Uterus (tissue), 4 donors: Measurements from ENCODE around the gene ZNF20. TPM values are rescaled to one million over a fixed set of nuclear protein-coding genes. Genes with fewer than 3 reads are reported as not detected.
"Not testable (repeated sequence)": the region's sequence is repeated elsewhere in the genome, so short reads cannot be mapped to it uniquely, and the experiment has no call there.

Experiments used
- DNase-seq, 2 donors: peaks; one replicate each; pipeline ENCODE4 v3.0.0-alpha.2; 2019 to 2020
- H3K27ac ChIP-seq, 2 donors: fragments of 200-600 bp; sonication (generic); 1 replicate in 1 of 2; 2 replicates in 1 of 2; pipeline ENCODE4 v1.5.1; 2016 to 2018
- H3K27me3 ChIP-seq, 2 donors: fragments of 200-600 bp; sonication (generic); one replicate each; pipeline ENCODE4 v1.5.1; 2018 to 2019; ENCODE audit warnings: control low read depth in 1 of 2
- H3K36me3 ChIP-seq, 2 donors: fragments of 200-600 bp; sonication (generic); one replicate each; pipeline ENCODE4 v1.5.1; 2019; ENCODE audit warnings: control low read depth in 1 of 2
- H3K4me1 ChIP-seq, 2 donors: fragments of 200-600 bp; sonication (generic); one replicate each; pipeline ENCODE4 v1.5.1; 2018 to 2019; ENCODE audit warnings: control low read depth in 1 of 2
- H3K4me3 ChIP-seq, 2 donors: fragments of 200-600 bp; sonication (generic); 1 replicate in 1 of 2; 2 replicates in 1 of 2; pipeline ENCODE4 v1.5.1; 2018 to 2019; ENCODE audit warnings: mild to moderate bottlenecking in 1 of 2
- H3K9me3 ChIP-seq, 2 donors: fragments of 200-600 bp; sonication (generic); one replicate each; pipeline ENCODE4 v1.5.1; 2019; ENCODE audit warnings: control low read depth in 1 of 2
- CTCF ChIP-seq, 4 experiments: fragments of 200-600 bp in 2 of 4; fragments of 450-650 bp in 2 of 4; sonication (generic) in 2 of 4; IDR thresholded peaks; one replicate each; pipeline ENCODE4 v1.5.1; 2016 to 2019; ENCODE audit warnings: antibody characterized with exemption in 4 of 4, mild to moderate bottlenecking in 2 of 4, moderate library complexity in 1 of 4
- POLR2A ChIP-seq, 2 donors: fragments of 450-650 bp; IDR thresholded peaks; one replicate each; pipeline ENCODE4 v1.6.1; 2016; ENCODE audit warnings: antibody characterized with exemption in 2 of 2, mild to moderate bottlenecking in 1 of 2, moderate library complexity in 1 of 2
- intact Hi-C: fragments of 100-400 bp; cut with DNase I; formaldehyde crosslinking; loops from one replicate; pipeline ENCODE4 v1.15.1; 2023; ENCODE audit warnings: low total_unique reads
- small RNA-seq: library from RNA; depleted of rRNA; stranded (forward); fragments of <200 nt; gene quantifications from one replicate; pipeline ENCODE3, GENCODE V24; 2016
- total RNA-seq, 4 donors: library from RNA; depleted of rRNA in 3 of 4; stranded (reverse); fragments of >200 nt in 3 of 4; gene quantifications; one replicate each; pipeline versions ENCODE4 v1.1.0 to v1.2.4, GENCODE V29; 2014 to 2023
- donor health status: DM: yes; HTN: yes; CAD: no.

The ZNF20 gene
- total RNA-seq, 4 donors from 2014 or later = 5.0 to 15.7 TPM; not detected in 2

GRCh38 chr19:12085074-12085818 lies 54.9 kb downstream of the ZNF20 start:
- Histone ChIP-seq H3K27me3 (no peaks in the 10 kb centered on the region), H3K4me1 (no peaks in the 10 kb centered on the region), H3K4me3 (no peak overlapping the region), H3K9me3 (peaks cover 0 to 11% of the 10 kb centered on the region in 2 donors), H3K36me3 (no peaks in the 10 kb centered on the region), H3K27ac (no peak overlapping the region)
- no peak for DNase-seq
- intact Hi-C loops = no loop called here
- no peak for TF ChIP-seq POLR2A (IDR thresholded peaks at IDR 0.05)
- no peak for TF ChIP-seq CTCF (IDR thresholded peaks at IDR 0.05)

GRCh38 chr19:12083336-12083735 lies 56.8 kb downstream of the ZNF20 start:
- H3K27ac ChIP-seq, DNase-seq, H3K27me3 ChIP-seq, H3K4me3 ChIP-seq, H3K36me3 ChIP-seq, intact Hi-C loops, H3K4me1 ChIP-seq: not testable (repeated sequence)
- peaks cover 0 to 30% of the 10 kb centered on the region in 2 donors for H3K9me3 ChIP-seq

Small RNA genes within 50 kb of the gene (small RNA-seq; reads per million reads assigned to genes)
- gene RF00019 (not detected), gene RNA5SP467 (not detected)

Other genes starting within 250 kb of the ZNF20 start
- 10 to 100 TPM in 3 of 4 donors, 1 to 10 TPM in 1; 9.7 to 21.2 (median 17.7) TPM for gene ZNF700, start 215.2 kb downstream of the ZNF20 start, total RNA-seq
- gene ZNF763, start 175.3 kb downstream of the ZNF20 start, total RNA-seq = 1 to 10 TPM in 3 of 4 donors, under 1 TPM in 1; 0.88 to 6.0 (median 1.7) TPM
- gene ZNF433, start 104.7 kb downstream of the ZNF20 start, total RNA-seq = 10 to 100 TPM in 2 of 4 donors, 1 to 10 TPM in 2; 1.5 to 13.5 (median 7.5) TPM
- gene ZNF878, start 87.4 kb downstream of the ZNF20 start, total RNA-seq = under 1 TPM in 3 of 4 donors, not detected in 1; 0.26 to 0.55 (median 0.28) TPM
- gene ZNF844, start 75.6 kb downstream of the ZNF20 start, total RNA-seq = 10 to 100 TPM; 10.8 to 39.4 (median 16.6) TPM
- gene ZNF625, start 16.4 kb upstream of the ZNF20 start, total RNA-seq = 10 to 100 TPM in 2 of 4 donors, 1 to 10 TPM in 2; 4.4 to 34.8 (median 10.1) TPM
- gene ZNF136, start 22.7 kb upstream of the ZNF20 start, total RNA-seq = 10 to 100 TPM in 2 of 4 donors, 1 to 10 TPM in 2; 2.1 to 31.7 (median 13.0) TPM
- gene ZNF44, start 154.5 kb upstream of the ZNF20 start, total RNA-seq = 10 to 100 TPM in 2 of 4 donors, 1 to 10 TPM in 2; 5.0 to 29.7 (median 15.2) TPM
- gene ZNF563, start 193.3 kb upstream of the ZNF20 start, total RNA-seq = 1 to 10 TPM; 6.4 to 9.7 (median 7.9) TPM
- gene ZNF442, start 225.3 kb upstream of the ZNF20 start, total RNA-seq = 10 to 100 TPM in 2 of 4 donors, 1 to 10 TPM in 2; 5.0 to 15.4 (median 9.5) TPM